IPS-18a (cell line): ENCODE data around the gene ZFHX3.
"Not testable (repeated sequence)": the region's sequence is repeated elsewhere in the genome, so short reads cannot be mapped to it uniquely, and the experiment has no call there.

ENCODE experiments used
- H3K27ac ChIP-seq: one replicate; pipeline ENCODE4 v1.5.1; 2013; ENCODE audit warnings: low read length
- H3K27me3 ChIP-seq: one replicate; pipeline ENCODE4 v1.6.1; 2013; ENCODE audit warnings: mild to moderate bottlenecking, low read length; ENCODE audit not compliant: control insufficient read depth, insufficient read depth
- H3K36me3 ChIP-seq: one replicate; pipeline ENCODE4 v1.6.1; 2013; ENCODE audit warnings: low read depth, low read length; ENCODE audit not compliant: control insufficient read depth
- H3K4me1 ChIP-seq: one replicate; pipeline ENCODE4 v1.6.1; 2013; ENCODE audit warnings: low read depth, low read length; ENCODE audit not compliant: control insufficient read depth
- H3K4me3 ChIP-seq: one replicate; pipeline ENCODE4 v1.5.1; 2013; ENCODE audit warnings: low read length
- H3K9ac ChIP-seq: one replicate; pipeline ENCODE4 v1.6.1; 2013; ENCODE audit warnings: mild to moderate bottlenecking, low read length, moderate library complexity
- H3K9me3 ChIP-seq: one replicate; pipeline ENCODE4 v1.6.1; 2013; ENCODE audit warnings: low read depth, low read length; ENCODE audit not compliant: control insufficient read depth

Gene ZFHX3

DNA sequence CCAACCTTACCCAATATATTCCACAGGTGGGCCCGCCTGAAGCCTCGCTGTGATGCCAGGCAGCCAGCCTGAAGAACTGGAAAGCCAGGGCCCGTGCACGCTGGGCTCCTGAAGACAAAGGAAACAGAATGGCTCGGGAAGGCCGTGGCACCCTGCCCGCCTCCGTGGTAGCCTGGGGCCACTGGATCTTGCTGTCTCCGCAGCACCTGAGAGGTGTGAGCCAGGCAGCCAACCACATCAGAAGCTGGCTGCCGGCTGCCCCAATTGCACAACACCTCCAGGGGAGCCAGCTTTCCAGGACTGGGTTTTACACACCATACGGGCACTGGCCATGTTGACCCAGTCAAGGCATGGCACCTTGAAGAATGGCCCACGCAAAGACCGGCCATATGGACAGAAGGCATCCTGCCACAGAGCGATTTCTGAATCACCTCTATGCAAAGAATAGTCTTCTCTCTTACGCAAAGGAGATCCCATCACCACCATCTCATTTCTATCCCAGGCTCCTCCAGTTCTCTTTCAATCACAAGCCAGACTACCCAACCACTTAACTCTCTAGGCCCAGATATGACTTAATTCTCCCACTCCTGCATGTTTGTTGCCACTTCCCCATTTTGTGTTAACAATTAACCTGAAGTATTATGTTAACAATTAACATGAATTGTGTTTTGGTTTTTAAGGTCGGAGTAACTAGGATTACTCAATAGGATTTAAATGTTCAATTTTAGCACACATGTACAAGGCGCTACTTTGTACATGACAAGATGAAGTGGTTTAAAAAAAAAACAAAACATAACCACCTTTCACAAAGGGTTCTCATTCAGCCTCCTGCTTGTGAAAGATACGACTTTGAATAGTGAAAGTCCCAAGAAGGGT, 32.1 kb downstream of the ZFHX3 start:
- no peak overlapping the region for H3K4me3 ChIP-seq
- no peaks in the 10 kb centered on the region for H3K36me3 ChIP-seq
- H3K27me3 ChIP-seq: no peaks in the 10 kb centered on the region
- H3K9me3 ChIP-seq: no peaks in the 10 kb centered on the region
- no peak overlapping the region for H3K27ac ChIP-seq
- H3K4me1 ChIP-seq: no peaks in the 10 kb centered on the region
- H3K9ac ChIP-seq: no peak overlapping the region

DNA sequence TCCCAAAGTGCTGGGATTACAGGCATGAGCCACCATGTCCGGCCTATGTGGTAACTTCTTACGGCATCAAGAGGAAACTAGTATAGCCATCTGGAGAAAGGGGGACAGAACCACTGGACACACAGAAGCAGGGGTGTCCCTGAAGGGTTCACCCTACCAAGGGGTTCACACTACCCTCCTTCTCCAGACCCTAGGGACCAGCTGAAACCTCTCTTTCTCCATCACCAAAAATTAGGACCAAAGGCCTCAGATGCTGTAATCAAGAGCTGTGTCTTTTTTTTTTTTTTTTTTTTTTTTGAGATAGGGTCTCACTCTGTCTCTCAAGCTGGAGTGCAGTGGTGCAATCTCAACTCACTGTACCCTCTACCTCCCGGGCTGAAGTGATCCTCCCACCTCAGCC, 33.2 kb downstream of the ZFHX3 start:
- Histone ChIP-seq H3K36me3 (no peaks in the 10 kb centered on the region), H3K27ac (no peak overlapping the region), H3K4me1 (no peaks in the 10 kb centered on the region), H3K27me3 (no peaks in the 10 kb centered on the region), H3K9me3 (no peaks in the 10 kb centered on the region), H3K9ac (no peak overlapping the region), H3K4me3 (no peak overlapping the region)

GRCh38 chr16:73013974-73014373, 34.0 kb downstream of the ZFHX3 start:
- no peaks in the 10 kb centered on the region for H3K4me1 ChIP-seq

DNA sequence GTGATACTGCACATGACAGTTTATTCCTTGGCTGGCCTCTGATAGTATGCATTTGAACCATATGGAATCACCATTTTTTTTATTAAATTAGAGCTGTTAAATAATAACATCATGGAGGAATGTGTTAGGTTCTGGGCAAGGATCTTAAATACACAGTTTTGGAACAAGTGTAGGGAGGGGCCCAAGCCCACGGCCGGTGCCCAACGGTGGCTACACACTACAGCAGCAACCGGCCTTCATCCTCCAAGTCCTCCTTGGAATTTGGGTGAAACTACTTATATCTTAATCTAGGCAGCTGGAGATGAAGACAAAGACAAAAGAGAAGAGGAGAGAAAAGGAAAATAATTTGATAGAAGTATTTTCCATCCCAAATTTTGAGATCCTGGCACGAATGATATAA, 35.6 kb downstream of the ZFHX3 start:
- Histone ChIP-seq H3K4me1 (no peaks in the 10 kb centered on the region), H3K36me3 (no peaks in the 10 kb centered on the region), H3K9ac (no peak overlapping the region), H3K9me3 (no peaks in the 10 kb centered on the region), H3K4me3 (no peak overlapping the region), H3K27ac (no peak overlapping the region), H3K27me3 (no peaks in the 10 kb centered on the region)

More at GRCh38 chr16:73013974-73014373, 34.0 kb downstream of the ZFHX3 start:
- Histone ChIP-seq H3K36me3 (no peaks in the 10 kb centered on the region), H3K27me3 (no peaks in the 10 kb centered on the region), H3K4me3 (no peak overlapping the region), H3K9me3 (no peaks in the 10 kb centered on the region), H3K27ac (no peak overlapping the region), H3K9ac (no peak overlapping the region)

- H3K36me3 ChIP-seq: no peaks in the 10 kb centered on the region
- no peak overlapping the region for H3K9ac ChIP-seq
- no peak overlapping the region for H3K27ac ChIP-seq
- no peaks in the 10 kb centered on the region for H3K4me1 ChIP-seq
- no peaks in the 10 kb centered on the region for H3K27me3 ChIP-seq
- H3K9me3 ChIP-seq: no peaks in the 10 kb centered on the region
- no peak overlapping the region for H3K4me3 ChIP-seq
These were observed 36.0 kb downstream of the ZFHX3 start for GRCh38 chr16:73011926-73012325.

DNA sequence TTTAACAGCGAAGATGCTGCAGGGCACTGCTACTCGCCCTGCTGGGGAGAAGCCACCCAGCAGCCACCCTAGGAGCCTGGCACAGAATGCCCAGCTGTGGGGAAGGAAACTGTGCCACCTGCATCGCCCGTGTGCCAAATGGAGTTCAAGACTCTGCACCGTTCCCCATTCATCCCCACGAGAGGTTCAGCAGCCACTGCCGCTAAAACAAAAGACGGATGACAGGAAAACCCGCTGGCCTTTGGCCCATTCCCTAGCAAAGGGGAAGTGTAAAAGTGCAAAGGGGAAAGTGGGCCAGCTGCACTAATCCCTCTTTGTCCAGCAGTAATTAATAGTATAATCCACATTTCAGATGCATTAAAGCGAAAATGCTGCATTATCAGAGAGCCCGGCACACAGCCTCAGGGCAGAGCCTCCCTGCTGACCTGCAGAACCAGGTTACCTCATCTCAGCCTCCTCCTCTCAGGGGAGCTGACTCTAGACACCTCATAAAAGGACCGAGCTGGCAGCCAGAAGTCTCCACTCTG, 37.7 kb downstream of the ZFHX3 start:
- no peak overlapping the region for H3K27ac ChIP-seq
- no peaks in the 10 kb centered on the region for H3K36me3 ChIP-seq

DNA sequence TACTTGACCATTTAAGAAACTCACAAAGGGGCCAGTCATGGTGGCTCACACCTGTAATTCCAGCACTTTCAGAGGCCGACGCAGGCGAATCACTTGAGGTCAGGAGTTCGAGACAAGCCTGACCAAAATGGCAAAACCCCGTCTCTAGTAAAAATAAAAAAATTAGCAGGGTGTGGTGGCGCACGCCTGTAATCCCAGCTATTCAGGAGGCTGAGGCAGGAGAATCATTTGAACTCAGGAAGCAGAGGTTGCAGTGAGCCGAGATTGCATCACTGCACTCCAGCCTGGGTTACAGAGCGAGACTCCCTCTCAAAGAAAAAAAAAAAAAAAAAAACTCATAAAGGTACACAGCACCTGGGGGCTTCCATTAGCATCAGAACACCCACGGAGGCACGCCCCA, 38.2 kb downstream of the ZFHX3 start:
- H3K9me3 ChIP-seq, H3K27ac ChIP-seq, H3K9ac ChIP-seq, H3K27me3 ChIP-seq, H3K4me3 ChIP-seq, H3K36me3 ChIP-seq, H3K4me1 ChIP-seq: not testable (repeated sequence)

More for the DNA sequence above, 37.7 kb downstream of the ZFHX3 start:
- Histone ChIP-seq H3K27me3 (no peaks in the 10 kb centered on the region), H3K4me3 (no peak overlapping the region), H3K9ac (no peak overlapping the region), H3K4me1 (no peaks in the 10 kb centered on the region), H3K9me3 (no peaks in the 10 kb centered on the region)

GRCh38 chr16:73006026-73006425, 41.9 kb downstream of the ZFHX3 start:
- Histone ChIP-seq H3K4me1 (no peaks in the 10 kb centered on the region), H3K9ac (no peak overlapping the region), H3K36me3 (no peaks in the 10 kb centered on the region), H3K9me3 (no peaks in the 10 kb centered on the region), H3K4me3 (no peak overlapping the region), H3K27ac (no peak overlapping the region), H3K27me3 (no peaks in the 10 kb centered on the region)

DNA sequence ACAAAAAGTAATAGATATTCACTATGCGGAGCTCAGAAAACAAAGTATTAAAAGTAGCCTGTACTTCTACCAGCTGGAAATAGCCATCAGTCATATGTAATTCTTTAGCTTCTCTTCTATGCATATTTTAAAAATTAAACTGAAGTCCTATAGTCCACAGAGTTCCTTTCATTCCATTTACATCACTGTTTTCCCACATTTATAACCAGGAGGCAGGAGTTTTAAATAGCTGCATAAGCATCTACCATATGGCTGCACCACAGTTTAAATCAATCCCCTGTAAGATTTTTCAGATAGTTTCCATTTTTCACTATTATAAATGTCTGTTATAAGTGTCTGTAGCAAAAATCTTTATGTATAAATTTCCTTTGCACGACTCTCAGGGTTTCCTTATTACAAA, 45.1 kb downstream of the ZFHX3 start:
- no peaks in the 10 kb centered on the region for H3K36me3 ChIP-seq
- H3K4me3 ChIP-seq: no peak overlapping the region
- H3K27ac ChIP-seq: no peak overlapping the region
- H3K9ac ChIP-seq: no peak overlapping the region
- no peaks in the 10 kb centered on the region for H3K4me1 ChIP-seq
- no peaks in the 10 kb centered on the region for H3K9me3 ChIP-seq
- H3K27me3 ChIP-seq: no peaks in the 10 kb centered on the region

DNA sequence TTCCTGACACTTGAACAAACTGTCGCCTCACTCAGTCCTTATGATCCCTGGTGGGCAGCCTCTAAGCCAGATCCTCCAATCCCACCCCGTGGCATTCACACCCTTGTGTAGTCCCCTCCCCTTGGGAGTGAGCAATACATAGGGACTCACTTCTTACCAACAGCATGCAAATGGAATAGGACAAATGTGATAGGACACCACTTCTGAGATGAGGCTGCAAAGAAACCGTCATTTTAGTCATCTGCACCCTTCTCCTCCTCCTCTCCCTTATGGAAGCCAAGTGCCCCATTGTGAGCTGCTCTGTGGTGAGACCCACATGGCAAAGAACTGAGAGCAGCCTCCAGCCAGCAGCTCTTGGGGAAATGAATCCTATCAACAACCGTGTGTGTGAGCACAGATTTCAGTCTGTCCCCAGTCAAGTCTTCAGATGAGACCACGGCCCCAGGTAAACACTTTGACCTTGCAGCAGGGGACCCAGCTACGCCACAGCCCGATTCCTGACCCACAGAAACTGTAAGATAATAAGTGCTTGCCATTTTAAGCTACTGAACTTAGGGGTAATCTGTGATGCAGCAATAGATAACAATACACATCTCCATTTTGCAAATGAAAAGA, 46.9 kb downstream of the ZFHX3 start:
- Histone ChIP-seq H3K4me1 (no peaks in the 10 kb centered on the region), H3K36me3 (no peaks in the 10 kb centered on the region), H3K9me3 (no peaks in the 10 kb centered on the region), H3K9ac (no peak overlapping the region), H3K4me3 (no peak overlapping the region), H3K27me3 (no peaks in the 10 kb centered on the region), H3K27ac (no peak overlapping the region)

GRCh38 chr16:73000020-73000906, 47.7 kb downstream of the ZFHX3 start:
- H3K9me3 ChIP-seq: no peaks in the 10 kb centered on the region
- H3K36me3 ChIP-seq: no peaks in the 10 kb centered on the region
- H3K9ac ChIP-seq: no peak overlapping the region
- H3K4me3 ChIP-seq: no peak overlapping the region
- H3K4me1 ChIP-seq: peaks cover 2% of the 10 kb centered on the region
- no peak overlapping the region for H3K27ac ChIP-seq
- H3K27me3 ChIP-seq: no peaks in the 10 kb centered on the region
